Mucosa of descending colon (tissue), 3 donors: Measurements from ENCODE around the gene PHLDB2. TPM values are rescaled to one million over a fixed set of nuclear protein-coding genes. Genes with fewer than 3 reads are reported as not detected.
A peak's percentile ranks its signal among the peaks of the same experiment; 100 is the strongest.

Experiments
- ATAC-seq: fragments of 200-7000 bp; cut with Tn5 transposase; one replicate; pipeline ENCODE4 v1.9.1; 2020; ENCODE audit warnings: mild to moderate bottlenecking, moderate library complexity
- DNase-seq, 3 donors: peaks; one replicate each; pipeline ENCODE4 v3.0.0-alpha.2; 2020
- H3K36me3 ChIP-seq: fragments of 200-600 bp; one replicate; pipeline ENCODE4 v1.8.0; 2021; ENCODE audit warnings: low read depth, mild to moderate bottlenecking
- H3K4me1 ChIP-seq: fragments of 200-600 bp; one replicate; pipeline ENCODE4 v1.8.0; 2021; ENCODE audit warnings: low read depth, mild to moderate bottlenecking
- H3K4me3 ChIP-seq: fragments of 200-600 bp; one replicate; pipeline ENCODE4 v1.8.0; 2021; ENCODE audit warnings: mild to moderate bottlenecking
- H3K9me3 ChIP-seq: fragments of 200-600 bp; one replicate; pipeline ENCODE4 v1.8.0; 2021; ENCODE audit warnings: mild to moderate bottlenecking
- intact Hi-C, 2 donors: fragments of 100-400 bp; cut with DNase I in 1 of 2; cut with micrococcal nuclease in 1 of 2; formaldehyde crosslinking; loops; one replicate each; pipeline versions ENCODE4 v1.11.0 to v1.11.1; 2022; cut with DNase I, micrococcal nuclease
- total RNA-seq, 3 donors: library from RNA; stranded (reverse); fragmentation: NEBNext Ultra II Directional in 2 of 3; extraction: Animal tissue kit (Norgen Biotek cat#: 25700) in 2 of 3; gene quantifications; one replicate each; pipeline versions ENCODE4 v1.2.1 to v1.2.4, GENCODE V29; 2021 to 2023
- TF ChIP-seq, protein P1 (sequence below): fragments of 200-600 bp; IDR thresholded peaks from one replicate; pipeline ENCODE4 v1.8.0; 2022; ENCODE audit warnings: antibody characterized with exemption, mild to moderate bottlenecking
- donor health status: DM: no; HTN: no; CAD: no; lungs with moderate emphysema.
- donor health status: DM: no; HTN: no; CAD: no.
- donor health status: DM: no; HTN: yes; CAD: no.

PHLDB2 gene
- total RNA-seq, 3 donors from 2014 or later = 9.4 to 90.2 (median 17.7) TPM

DNA sequence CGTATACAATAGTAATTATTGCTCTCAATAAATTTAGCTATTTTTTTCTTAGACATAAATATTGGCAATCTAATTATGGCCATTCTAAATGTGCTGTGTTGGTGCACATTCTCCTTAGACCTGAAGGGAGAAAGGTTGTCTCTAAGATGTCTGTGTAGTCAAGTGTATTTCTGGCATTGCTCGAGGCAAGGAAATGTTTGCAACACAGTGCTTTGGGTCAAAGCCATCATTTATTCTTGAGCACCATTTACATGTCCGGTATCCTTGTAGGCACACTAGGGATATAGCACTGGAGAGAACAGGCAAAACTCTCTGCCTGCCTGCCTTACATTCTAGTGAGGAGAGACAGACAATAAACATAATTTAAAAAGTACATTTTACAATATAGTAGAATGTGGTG, 2.6 kb upstream of the PHLDB2 start:
- intact Hi-C loops = loop anchor here (5.0 to 10.0 kb wide), 2 partner anchors 54 to 108 kb away; no protein-coding TSS in a partner anchor
- H3K4me3 ChIP-seq = no peak overlapping the region

DNA sequence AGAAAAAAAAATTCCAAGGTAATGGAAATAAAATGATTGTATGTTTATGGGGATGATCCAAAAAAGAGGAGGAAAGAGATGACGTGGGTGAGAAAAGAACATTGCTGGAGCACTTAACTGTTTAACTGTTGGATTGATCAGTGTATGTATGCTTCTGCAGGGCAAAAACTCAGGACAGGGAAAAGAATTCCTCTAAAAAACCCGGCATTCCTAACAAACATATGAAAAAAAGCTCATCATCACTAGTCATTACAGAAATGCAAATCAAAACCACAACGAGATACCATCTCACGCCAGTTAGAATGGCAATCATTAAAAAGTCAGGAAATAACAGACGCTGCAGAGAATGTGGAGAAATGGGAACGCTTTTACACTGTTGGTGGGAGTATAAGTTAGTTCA, 1.6 kb upstream of the PHLDB2 start:
- H3K4me1 ChIP-seq = peaks cover 13% of the 10 kb centered on the region
- no peak for ATAC-seq
- no peak overlapping the region for H3K4me3 ChIP-seq
- H3K9me3 ChIP-seq = no peaks in the 10 kb centered on the region
- intact Hi-C loops = loop anchor here (5.0 to 10.0 kb wide), 2 partner anchors 55 to 107 kb away; no protein-coding TSS in a partner anchor
- no peaks in the 10 kb centered on the region for H3K36me3 ChIP-seq
- no peak for DNase-seq
- TF ChIP-seq, protein P1, sequence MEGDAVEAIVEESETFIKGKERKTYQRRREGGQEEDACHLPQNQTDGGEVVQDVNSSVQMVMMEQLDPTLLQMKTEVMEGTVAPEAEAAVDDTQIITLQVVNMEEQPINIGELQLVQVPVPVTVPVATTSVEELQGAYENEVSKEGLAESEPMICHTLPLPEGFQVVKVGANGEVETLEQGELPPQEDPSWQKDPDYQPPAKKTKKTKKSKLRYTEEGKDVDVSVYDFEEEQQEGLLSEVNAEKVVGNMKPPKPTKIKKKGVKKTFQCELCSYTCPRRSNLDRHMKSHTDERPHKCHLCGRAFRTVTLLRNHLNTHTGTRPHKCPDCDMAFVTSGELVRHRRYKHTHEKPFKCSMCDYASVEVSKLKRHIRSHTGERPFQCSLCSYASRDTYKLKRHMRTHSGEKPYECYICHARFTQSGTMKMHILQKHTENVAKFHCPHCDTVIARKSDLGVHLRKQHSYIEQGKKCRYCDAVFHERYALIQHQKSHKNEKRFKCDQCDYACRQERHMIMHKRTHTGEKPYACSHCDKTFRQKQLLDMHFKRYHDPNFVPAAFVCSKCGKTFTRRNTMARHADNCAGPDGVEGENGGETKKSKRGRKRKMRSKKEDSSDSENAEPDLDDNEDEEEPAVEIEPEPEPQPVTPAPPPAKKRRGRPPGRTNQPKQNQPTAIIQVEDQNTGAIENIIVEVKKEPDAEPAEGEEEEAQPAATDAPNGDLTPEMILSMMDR = no peak

More for the DNA sequence above, 2.6 kb upstream of the PHLDB2 start:
- peaks cover 13% of the 10 kb centered on the region for H3K4me1 ChIP-seq
- H3K9me3 ChIP-seq = no peaks in the 10 kb centered on the region
- TF ChIP-seq, protein P1 = no peak
- no peak for DNase-seq
- ATAC-seq = no peak
- no peaks in the 10 kb centered on the region for H3K36me3 ChIP-seq

GRCh38 chr3:111858642-111859041, 423 bp upstream of the PHLDB2 start:
- DNase-seq = peak in 1 of 3 donors; percentile 25
- Histone ChIP-seq H3K4me3 (no peak overlapping the region), H3K9me3 (no peaks in the 10 kb centered on the region), H3K36me3 (no peaks in the 10 kb centered on the region), H3K4me1 (peaks cover 13% of the 10 kb centered on the region)
- no peak for ATAC-seq
- TF ChIP-seq, protein P1 = no peak
- intact Hi-C loops = loop anchor here (5.0 to 10.0 kb wide), 2 partner anchors 56 to 106 kb away; no protein-coding TSS in a partner anchor

DNA sequence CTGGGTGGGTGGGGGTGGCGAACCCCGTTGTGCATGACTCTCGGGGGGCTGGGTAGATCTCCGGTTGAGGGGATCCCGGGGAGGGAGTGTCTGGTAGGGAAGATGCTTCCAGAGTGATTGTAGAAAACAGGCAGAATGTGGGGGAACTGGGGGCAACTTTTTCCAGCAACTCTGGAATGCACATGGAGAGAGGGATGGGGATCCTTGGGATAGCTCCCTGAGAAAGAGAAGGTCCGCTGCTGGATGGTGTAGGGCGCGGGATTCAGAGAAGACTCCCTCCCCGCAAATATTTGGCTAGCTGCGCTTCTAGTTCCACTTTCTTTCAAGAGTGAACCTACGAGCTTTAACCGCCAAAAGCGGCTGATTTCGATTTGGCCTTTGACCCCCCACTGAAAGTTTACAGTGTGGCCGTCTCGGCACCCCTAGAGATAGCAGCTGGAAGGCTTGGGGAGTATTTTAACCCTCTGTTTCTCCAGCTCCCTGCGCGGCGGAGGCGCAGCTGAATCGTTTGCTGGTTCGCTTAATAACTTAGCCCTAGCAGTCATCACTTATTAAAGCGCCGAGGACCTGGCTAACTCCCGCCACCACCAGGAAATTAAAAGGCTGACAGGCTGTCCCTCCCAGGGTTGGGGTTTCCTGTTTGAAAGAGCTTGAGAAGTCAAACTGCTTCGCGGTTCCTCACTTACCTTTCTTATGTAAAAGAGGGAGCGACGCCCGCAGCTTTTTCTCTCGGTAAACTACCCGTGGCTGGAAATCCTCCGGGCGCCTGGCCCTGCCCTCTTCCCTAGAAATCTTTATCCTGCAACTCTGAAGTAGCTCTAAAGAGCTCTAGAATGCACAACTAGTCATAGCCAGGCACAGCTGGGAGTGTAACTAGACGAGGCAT, 1.2 kb downstream of the PHLDB2 start:
- DNase-seq (peak; percentile 61 to 69 (median 64)), ATAC-seq (peak; percentile 76)
- TF ChIP-seq, protein P1 = no peak
- Histone ChIP-seq H3K4me3 (peak overlapping the region; percentile 25), H3K36me3 (no peaks in the 10 kb centered on the region), H3K4me1 (peaks cover 13% of the 10 kb centered on the region), H3K9me3 (no peaks in the 10 kb centered on the region)
- intact Hi-C loops = loop anchor here (5.0 to 10.0 kb wide), 4 partner anchors 58 to 125 kb away; no protein-coding TSS in a partner anchor

DNA sequence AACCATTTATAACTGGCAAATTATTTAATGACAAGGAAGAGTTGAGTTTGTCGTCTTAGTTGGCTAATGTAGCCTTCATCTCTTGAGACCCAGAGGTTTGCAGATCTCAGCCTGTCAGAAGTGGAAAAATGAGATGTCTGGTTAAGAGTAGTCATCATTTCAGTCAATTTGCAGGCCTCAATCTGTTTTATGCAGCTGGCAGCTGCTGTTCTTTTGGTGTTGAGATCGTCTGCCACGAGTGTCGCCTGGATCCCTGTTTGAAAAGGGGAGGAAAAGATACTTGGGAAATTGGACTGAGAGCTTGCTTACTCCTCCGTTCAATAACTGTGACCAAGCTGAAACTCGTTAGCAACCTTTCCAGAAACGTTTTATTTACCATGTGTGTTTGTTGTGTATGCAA, 2.3 kb downstream of the PHLDB2 start:
- no peaks in the 10 kb centered on the region for H3K9me3 ChIP-seq
- TF ChIP-seq, protein P1 = no peak
- DNase-seq (no peak), ATAC-seq (no peak)
- no peaks in the 10 kb centered on the region for H3K36me3 ChIP-seq
- intact Hi-C loops = loop anchor here (10.0 kb wide), 2 partner anchors 97 to 127 kb away; no protein-coding TSS in a partner anchor
- peaks cover 13% of the 10 kb centered on the region for H3K4me1 ChIP-seq
- H3K4me3 ChIP-seq = no peak overlapping the region
